Omental fat pad (tissue), 4 donors: ENCODE results near the gene TUBE1. TPM values are rescaled to one million over a fixed set of nuclear protein-coding genes. Genes with fewer than 3 reads are reported as not detected.
"Not testable (repeated sequence)": the region's sequence is repeated elsewhere in the genome, so short reads cannot be mapped to it uniquely, and the experiment has no call there.

Experiments
- ATAC-seq: fragments of 150-250 bp; one replicate; pipeline ENCODE4 v1.9.1; 2016; ENCODE audit warnings: mild to moderate bottlenecking, moderate library complexity; ENCODE audit not compliant: low FRiP score
- DNase-seq: peaks from one replicate; pipeline ENCODE4 v3.0.0-alpha.2; 2019; ENCODE audit warnings: low spot score
- total RNA-seq, 4 donors: library from RNA; depleted of rRNA; stranded (reverse); fragments of >200 nt; gene quantifications; one replicate each; pipeline ENCODE4 v1.1.0, GENCODE V29; 2016
- TF ChIP-seq, protein P1 (sequence below), 3 donors: fragments of 450-650 bp; IDR thresholded peaks; one replicate each; pipeline ENCODE4 v1.5.1; 2016 to 2017; ENCODE audit warnings: antibody characterized with exemption in 3 of 3, mild to moderate bottlenecking in 3 of 3, moderate library complexity in 2 of 3

The TUBE1 gene
- total RNA-seq, 4 donors from 2014 or later: 21.0 to 68.7 (median 31.6) TPM

DNA sequence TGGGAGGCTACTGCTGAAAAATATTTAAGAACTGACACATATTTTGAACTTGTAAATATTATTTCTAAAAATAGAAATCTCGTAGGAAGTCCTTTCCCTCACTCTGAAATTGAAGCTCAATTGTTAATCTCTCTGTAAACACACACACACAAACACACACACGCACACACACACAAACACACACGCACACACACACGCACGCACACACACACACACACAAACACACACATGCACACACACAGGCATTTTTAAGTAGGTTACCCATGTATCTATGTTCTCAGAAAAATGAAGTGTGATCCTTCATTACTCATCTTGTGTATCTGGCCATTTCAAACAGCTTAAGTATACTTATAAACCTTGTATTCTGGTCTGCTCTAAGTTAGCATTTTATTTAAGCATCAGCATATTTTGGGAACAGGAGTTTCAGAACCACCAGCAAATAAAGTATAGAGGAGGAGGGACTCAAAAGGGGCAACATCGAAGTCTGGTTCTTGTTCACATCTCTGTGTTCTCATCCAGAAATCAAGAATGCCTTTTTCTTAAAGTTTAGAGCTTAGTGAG is 21.8 kb downstream of the TUBE1 start:
- ATAC-seq (no peak), DNase-seq (no peak)
- TF ChIP-seq, protein P1, sequence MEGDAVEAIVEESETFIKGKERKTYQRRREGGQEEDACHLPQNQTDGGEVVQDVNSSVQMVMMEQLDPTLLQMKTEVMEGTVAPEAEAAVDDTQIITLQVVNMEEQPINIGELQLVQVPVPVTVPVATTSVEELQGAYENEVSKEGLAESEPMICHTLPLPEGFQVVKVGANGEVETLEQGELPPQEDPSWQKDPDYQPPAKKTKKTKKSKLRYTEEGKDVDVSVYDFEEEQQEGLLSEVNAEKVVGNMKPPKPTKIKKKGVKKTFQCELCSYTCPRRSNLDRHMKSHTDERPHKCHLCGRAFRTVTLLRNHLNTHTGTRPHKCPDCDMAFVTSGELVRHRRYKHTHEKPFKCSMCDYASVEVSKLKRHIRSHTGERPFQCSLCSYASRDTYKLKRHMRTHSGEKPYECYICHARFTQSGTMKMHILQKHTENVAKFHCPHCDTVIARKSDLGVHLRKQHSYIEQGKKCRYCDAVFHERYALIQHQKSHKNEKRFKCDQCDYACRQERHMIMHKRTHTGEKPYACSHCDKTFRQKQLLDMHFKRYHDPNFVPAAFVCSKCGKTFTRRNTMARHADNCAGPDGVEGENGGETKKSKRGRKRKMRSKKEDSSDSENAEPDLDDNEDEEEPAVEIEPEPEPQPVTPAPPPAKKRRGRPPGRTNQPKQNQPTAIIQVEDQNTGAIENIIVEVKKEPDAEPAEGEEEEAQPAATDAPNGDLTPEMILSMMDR (IDR thresholded peaks at IDR 0.05): no peak

DNA sequence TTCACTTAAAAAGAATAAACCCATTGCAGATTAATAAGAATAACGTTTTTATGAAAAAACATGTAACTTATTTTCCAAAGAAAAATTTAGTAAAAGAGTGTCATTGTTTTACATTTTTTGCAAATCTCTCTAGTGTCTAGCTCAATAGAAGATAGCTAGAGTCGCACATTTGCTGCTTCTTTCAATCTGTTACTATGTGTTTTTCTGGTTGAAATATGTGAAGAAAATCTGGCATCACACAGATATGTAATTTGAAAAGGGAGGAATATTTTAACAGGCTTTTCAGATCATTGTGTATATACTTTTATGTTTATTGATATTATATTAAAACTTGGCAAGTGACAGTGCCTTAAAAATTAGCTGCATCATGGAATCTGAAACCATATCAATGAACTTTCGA is 24.3 kb downstream of the TUBE1 start:
- TF ChIP-seq, protein P1 (IDR thresholded peaks at IDR 0.05): no peak
- ATAC-seq (no peak), DNase-seq (no peak)

DNA sequence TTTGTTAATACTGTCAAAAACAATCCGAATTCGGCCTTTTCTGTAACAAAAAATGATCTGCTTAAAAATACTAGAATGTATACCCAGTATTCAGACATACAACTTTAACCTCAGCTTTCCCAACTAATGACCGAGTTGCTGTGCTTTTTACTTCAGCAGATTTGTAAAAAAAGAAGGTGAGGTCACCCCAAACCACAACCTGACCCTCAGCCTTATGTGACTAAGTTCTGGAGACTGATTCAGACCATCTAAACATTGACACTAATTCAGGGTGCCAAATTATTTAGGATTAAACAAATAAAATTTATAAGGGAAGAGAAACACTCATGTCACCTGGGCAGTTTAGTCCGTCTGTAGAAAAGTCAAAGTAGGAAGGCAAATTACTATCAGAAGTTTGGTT is 25.7 kb downstream of the TUBE1 start:
- TF ChIP-seq, protein P1 (IDR thresholded peaks at IDR 0.05): no peak
- ATAC-seq: no peak
- DNase-seq: no peak

DNA sequence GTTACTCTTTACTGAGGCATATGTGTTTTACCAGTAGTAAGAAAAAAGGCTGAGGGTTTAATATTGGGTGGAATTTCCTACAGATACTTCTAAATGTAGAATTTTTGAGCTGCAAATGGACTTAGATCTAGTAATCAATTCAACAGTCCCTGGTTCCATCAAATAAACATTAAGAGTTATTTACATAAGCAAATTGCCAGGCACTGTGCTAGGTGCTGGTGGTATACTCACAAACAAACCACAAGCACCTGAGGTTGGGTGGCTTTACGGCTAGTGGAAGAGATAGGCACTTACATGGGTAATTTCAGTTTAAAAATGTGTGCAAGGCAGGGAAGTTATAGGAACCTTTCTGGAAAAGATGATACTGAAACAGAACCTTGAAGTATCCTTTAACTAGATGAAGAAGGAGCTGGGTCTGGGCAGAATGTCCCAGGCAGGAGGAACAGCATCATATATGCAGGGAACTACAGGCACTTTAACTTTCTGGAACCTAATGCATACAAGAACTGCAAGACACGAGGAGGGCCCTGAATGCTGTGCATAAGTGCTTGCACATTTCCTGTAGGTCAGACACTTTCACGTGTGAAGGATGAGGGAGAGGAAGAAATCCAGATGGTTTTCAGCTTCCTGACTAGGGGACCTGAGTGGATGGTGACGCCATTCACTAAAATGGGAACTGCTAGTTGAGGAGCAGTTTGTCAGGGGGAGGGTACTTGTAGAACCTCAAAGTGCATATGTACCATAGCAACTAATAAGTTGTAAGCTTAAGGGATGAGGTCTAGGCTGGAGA is 28.8 kb downstream of the TUBE1 start:
- TF ChIP-seq, protein P1 (IDR thresholded peaks at IDR 0.05): no peak
- DNase-seq (no peak), ATAC-seq (no peak)

DNA sequence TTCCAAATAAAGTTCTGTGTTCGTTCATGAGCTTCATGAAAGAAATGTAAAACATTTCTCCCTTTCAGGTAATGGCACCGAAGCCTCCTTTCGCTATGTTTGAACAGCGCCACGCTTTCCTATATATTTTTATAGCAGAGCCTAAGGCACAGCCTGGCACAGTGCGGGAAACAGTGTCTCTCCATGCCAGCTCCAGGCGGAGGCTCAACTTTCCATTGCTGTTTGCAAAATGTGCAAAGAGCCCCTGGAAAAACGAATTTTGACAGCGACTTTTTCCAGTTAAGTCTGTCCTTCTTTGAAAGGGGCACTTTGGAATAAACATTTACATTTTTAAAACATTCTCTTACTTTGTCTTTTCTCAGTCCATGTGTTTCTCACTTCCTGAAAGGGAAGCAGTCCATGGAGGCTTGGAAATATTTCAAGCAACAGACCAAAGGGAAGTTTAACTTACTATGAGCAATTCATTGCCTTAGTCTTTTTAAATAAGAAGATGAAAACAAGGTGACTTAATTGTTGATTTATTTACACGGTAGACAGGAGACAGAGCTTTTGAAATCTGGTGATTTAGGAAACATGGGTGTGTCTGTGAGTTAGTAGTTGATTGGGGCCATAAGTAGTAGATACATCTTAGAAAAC is 32.6 kb downstream of the TUBE1 start:
- DNase-seq: no peak
- TF ChIP-seq, protein P1 (IDR thresholded peaks at IDR 0.05): no peak
- peak; percentile 49 for ATAC-seq

DNA sequence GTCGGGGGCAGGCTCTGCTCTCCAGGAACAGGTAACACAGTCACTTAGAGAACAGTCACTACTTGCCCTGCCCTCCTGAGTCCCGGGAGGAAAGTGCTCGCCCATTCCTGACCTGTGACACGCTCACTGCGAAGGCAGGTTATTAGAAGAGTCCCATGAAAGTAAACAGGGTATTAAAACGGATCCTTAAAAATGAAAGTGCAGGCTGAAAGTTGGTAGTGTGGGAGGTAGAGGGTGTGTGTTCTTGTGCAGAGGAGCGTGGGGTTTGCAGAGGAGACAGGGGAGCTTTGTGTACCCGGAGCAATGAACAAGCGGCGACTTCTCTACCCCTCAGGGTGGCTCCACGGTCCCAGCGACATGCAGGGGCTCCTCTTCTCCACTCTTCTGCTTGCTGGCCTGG is 33.3 kb downstream of the TUBE1 start, which contains the start of gene CCN6:
TSS of gene CCN6 (plus strand) at position 104 of the 400 bp plus-strand sequence. CDS start at position 358, 254 bp downstream.
- TF ChIP-seq, protein P1 (IDR thresholded peaks at IDR 0.05): no peak
- ATAC-seq: no peak
- no peak for DNase-seq

DNA sequence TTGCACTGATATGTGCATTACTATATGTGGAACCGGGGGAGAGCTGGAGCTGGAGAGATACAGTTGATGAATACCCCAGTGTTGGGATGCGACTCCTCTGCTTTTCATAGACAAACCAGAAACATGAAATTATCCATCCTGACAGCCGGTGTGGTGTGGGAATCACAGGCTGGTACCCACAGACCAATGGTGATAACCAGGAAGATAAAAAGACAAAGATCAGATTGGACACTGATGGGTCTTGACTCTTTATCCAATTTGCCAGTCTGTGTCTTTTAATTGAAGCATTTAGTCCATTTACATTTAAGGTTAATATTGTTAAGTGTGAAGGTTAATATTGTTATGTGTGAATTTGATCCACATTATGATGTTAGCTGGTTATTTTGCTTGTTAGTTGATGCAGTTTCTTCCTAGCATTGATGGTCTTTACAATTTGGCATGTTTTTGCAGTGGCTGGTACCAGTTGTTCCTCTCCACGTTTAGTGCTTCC is 36.0 kb downstream of the TUBE1 start:
- not testable (repeated sequence) for ATAC-seq, DNase-seq
